SU-DHL-6 (cell line): ENCODE data around the gene KRTAP3-2.

Experiments used
- H2AFZ ChIP-seq: fragments of 200-600 bp; sonication (generic); 2 replicates; pipeline ENCODE4 v1.6.1; 2014; ENCODE audit warnings: low read depth, mild to moderate bottlenecking, moderate library complexity, mixed read lengths, antibody characterized with exemption, low read length; ENCODE audit not compliant: severe bottlenecking
- H3F3A ChIP-seq: fragments of 200-600 bp; shearing (Covaris generic); 2 replicates; pipeline ENCODE4 v1.6.0; 2016; ENCODE audit warnings: antibody characterized with exemption, mild to moderate bottlenecking; ENCODE audit not compliant: insufficient read depth
- H3K27ac ChIP-seq: fragments of 200-600 bp; sonication (generic); 2 replicates; pipeline ENCODE4 v1.5.1; 2016; ENCODE audit warnings: low read depth, mild to moderate bottlenecking, low read length, moderate library complexity, mixed read lengths
- H3K27me3 ChIP-seq: fragments of 200-600 bp; sonication (generic), shearing (Covaris generic); 2 replicates; pipeline ENCODE4 v1.6.0; 2014; ENCODE audit warnings: mild to moderate bottlenecking, low read length
- H3K36me3 ChIP-seq: fragments of 200-600 bp; sonication (generic); 2 replicates; pipeline ENCODE4 v1.6.1; 2014; ENCODE audit warnings: mild to moderate bottlenecking, low read length, mixed read lengths
- H3K4me2 ChIP-seq: fragments of 300-600, 200-600 bp; shearing (Covaris generic), sonication (generic); 2 replicates; pipeline ENCODE4 v1.6.0; 2014; ENCODE audit warnings: low read length, low read depth, mild to moderate bottlenecking; ENCODE audit not compliant: poor library complexity, severe bottlenecking
- H3K4me3 ChIP-seq: fragments of 200-600 bp; sonication (generic); 2 replicates; pipeline ENCODE4 v1.5.1; 2014; ENCODE audit warnings: antibody characterized with exemption, low read length, mild to moderate bottlenecking, mixed read lengths; ENCODE audit not compliant: insufficient read depth, poor library complexity, severe bottlenecking
- H3K79me2 ChIP-seq: fragments of 200-600 bp; sonication (generic); 2 replicates; pipeline ENCODE4 v1.6.1; 2014; ENCODE audit warnings: mild to moderate bottlenecking, low read length, moderate library complexity; ENCODE audit not compliant: insufficient read depth
- H3K9ac ChIP-seq: fragments of 200-600 bp; sonication (generic); 2 replicates; pipeline ENCODE4 v1.7.0; 2014; ENCODE audit warnings: mild to moderate bottlenecking, low read length
- H3K9me2 ChIP-seq: fragments of 200-600 bp; sonication (generic); replicated peaks from 2 replicates; pipeline ENCODE4 v1.6.1; 2014; ENCODE audit warnings: low read length; ENCODE audit not compliant: insufficient read depth
- H3K9me3 ChIP-seq: fragments of 200-600 bp; sonication (generic); 2 replicates; pipeline ENCODE4 v1.6.1; 2014; ENCODE audit warnings: low read length, mixed read lengths; ENCODE audit not compliant: insufficient read depth
- H4K20me1 ChIP-seq: fragments of 200-600 bp; sonication (generic); 2 replicates; pipeline ENCODE4 v1.6.1; 2014; ENCODE audit warnings: low read depth, mild to moderate bottlenecking, antibody characterized with exemption, low read length, moderate library complexity, mixed read lengths
- EZH2phosphoT487 ChIP-seq: fragments of 200-600 bp; sonication (generic), shearing (Covaris generic); conservative IDR thresholded peaks from 2 replicates; pipeline ENCODE4 v1.6.1; 2018; ENCODE audit warnings: mild to moderate bottlenecking, antibody characterized with exemption, low read length, moderate library complexity, mixed read lengths
- TF ChIP-seq, protein P1 (sequence below): fragments of 200-600 bp; sonication (generic); IDR thresholded peaks from one replicate; pipeline ENCODE4 v1.5.1; 2017; ENCODE audit warnings: antibody characterized with exemption, mild to moderate bottlenecking, low read length, moderate library complexity; ENCODE audit not compliant: insufficient read depth, poor library complexity, severe bottlenecking

Gene KRTAP3-2

DNA sequence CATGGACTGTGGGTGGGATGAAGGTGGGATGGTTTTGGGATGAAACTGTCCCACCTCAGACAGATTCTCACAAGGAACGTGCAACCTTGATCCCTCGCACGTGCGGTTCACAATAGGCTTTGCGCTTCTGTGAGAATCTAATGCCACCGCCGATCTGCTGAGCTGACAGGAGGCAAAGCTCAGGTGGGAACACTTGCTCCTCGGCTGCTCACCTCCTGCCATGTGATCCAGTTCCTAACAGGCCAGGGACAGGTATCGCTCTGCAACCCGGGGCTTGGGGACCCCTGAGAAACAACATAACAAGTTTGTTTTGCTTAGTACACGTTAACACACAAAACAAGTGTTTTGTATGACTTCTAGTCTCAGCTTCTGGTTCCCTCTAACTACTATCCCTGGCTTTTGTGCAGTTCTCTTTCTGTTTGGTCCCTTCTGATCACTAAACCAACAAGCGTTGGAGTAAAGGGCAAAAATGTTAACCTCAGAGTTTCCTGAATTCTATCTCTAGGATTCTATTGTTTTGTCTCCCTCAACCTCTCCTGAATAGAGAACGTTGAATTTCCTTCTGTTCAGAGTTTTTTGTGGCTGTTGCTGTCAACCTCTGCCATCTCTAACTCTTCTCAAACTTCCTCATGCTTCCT, 17.0 kb upstream of the KRTAP3-2 start:
- H3K9me2 ChIP-seq: no peaks in the 10 kb centered on the region
- no peak overlapping the region for H3K4me2 ChIP-seq
- no peak overlapping the region for H3K27ac ChIP-seq
- no peaks in the 10 kb centered on the region for H3F3A ChIP-seq
- H3K4me3 ChIP-seq: no peak overlapping the region
- H3K9ac ChIP-seq: no peak overlapping the region
- no peaks in the 10 kb centered on the region for H3K27me3 ChIP-seq
- H2AFZ ChIP-seq: no peak overlapping the region
- no peaks in the 10 kb centered on the region for H4K20me1 ChIP-seq
- no peak for TF ChIP-seq EZH2phosphoT487
- TF ChIP-seq, protein P1, sequence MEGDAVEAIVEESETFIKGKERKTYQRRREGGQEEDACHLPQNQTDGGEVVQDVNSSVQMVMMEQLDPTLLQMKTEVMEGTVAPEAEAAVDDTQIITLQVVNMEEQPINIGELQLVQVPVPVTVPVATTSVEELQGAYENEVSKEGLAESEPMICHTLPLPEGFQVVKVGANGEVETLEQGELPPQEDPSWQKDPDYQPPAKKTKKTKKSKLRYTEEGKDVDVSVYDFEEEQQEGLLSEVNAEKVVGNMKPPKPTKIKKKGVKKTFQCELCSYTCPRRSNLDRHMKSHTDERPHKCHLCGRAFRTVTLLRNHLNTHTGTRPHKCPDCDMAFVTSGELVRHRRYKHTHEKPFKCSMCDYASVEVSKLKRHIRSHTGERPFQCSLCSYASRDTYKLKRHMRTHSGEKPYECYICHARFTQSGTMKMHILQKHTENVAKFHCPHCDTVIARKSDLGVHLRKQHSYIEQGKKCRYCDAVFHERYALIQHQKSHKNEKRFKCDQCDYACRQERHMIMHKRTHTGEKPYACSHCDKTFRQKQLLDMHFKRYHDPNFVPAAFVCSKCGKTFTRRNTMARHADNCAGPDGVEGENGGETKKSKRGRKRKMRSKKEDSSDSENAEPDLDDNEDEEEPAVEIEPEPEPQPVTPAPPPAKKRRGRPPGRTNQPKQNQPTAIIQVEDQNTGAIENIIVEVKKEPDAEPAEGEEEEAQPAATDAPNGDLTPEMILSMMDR: no peak
- H3K9me3 ChIP-seq: no peaks in the 10 kb centered on the region
- no peaks in the 10 kb centered on the region for H3K79me2 ChIP-seq
- no peaks in the 10 kb centered on the region for H3K36me3 ChIP-seq

DNA sequence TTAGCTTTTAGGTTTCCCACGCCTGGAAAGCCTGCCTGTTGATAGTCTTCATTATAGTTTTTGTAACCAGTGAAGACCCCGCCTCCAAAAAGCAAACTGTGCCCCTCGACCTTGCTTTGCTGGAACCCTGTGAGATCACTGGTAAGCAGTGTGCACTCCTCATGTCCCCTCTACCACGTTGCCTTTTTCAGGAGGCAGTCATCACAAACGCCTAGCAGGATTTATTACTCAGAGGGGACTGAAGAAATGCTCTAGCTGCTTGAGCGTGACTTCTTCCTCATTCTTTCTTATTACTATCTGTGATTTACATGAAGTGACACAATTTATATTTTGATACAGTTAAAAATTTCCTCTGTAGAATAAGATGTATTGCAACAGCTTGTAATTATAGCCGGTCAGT, 15.7 kb upstream of the KRTAP3-2 start:
- Histone ChIP-seq H3K9ac (no peak overlapping the region), H3F3A (no peaks in the 10 kb centered on the region), H3K27ac (no peak overlapping the region), H3K9me3 (no peaks in the 10 kb centered on the region), H3K4me2 (no peak overlapping the region), H3K36me3 (no peaks in the 10 kb centered on the region), H3K4me3 (no peak overlapping the region), H3K79me2 (no peaks in the 10 kb centered on the region), H3K9me2 (no peaks in the 10 kb centered on the region), H2AFZ (no peak overlapping the region), H4K20me1 (no peaks in the 10 kb centered on the region), H3K27me3 (no peaks in the 10 kb centered on the region)
- TF ChIP-seq, protein P1: no peak
- no peak for TF ChIP-seq EZH2phosphoT487

DNA sequence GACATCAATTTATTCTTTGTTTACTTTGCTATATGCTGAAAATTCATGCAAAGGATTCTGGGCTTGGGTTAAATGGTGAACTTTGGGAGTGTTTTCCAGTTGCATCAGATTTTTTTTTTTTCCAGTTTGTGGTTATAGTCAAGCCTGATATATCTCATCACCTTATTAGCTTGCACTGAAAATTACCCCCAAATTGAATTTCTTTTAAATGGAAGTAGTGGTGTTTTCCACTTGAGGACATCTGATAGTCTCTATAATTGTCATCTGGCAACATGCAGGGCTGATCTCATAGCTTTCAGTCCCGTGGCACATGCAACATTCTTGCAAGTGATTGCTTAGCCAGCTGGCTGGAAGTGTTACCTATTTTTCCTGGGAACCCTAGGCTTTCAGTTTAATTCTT, 13.9 kb upstream of the KRTAP3-2 start:
- Histone ChIP-seq H3K4me3 (no peak overlapping the region), H3F3A (no peaks in the 10 kb centered on the region), H2AFZ (no peak overlapping the region), H3K9me2 (no peaks in the 10 kb centered on the region), H3K79me2 (no peaks in the 10 kb centered on the region), H3K27me3 (no peaks in the 10 kb centered on the region), H3K27ac (no peak overlapping the region), H4K20me1 (no peaks in the 10 kb centered on the region), H3K36me3 (no peaks in the 10 kb centered on the region), H3K4me2 (no peak overlapping the region), H3K9ac (no peak overlapping the region), H3K9me3 (no peaks in the 10 kb centered on the region)
- no peak for TF ChIP-seq EZH2phosphoT487
- TF ChIP-seq, protein P1: no peak
